ENCODE measurements around the gene DUOX2.

GRCh38 chr15:45129651-45130129, 15.7 kb upstream of the DUOX2 start, which contains the start of the genes DUOX1 and DUOXA1:
- TF ChIP-seq CTCF (IDR thresholded peaks at IDR 0.05) (no peak), POLR2A (IDR thresholded peaks at IDR 0.05) (no peak)
